Measurements from ENCODE around the gene PRSS23.

PRSS23 gene

GRCh38 chr11:86774417-86774816, 25.9 kb upstream of the PRSS23 start:
- ATAC-seq (replicated peaks; ENCODE audit: extremely low read depth, poor library complexity, severe bottlenecking), result no peak
- Mint-ChIP-seq H3K9me3 (no peaks in the 10 kb centered on the region), H3K27me3 (peaks cover 17% of the 10 kb centered on the region), H3K27ac (ENCODE audit: low read depth) (no peak overlapping the region), H3K4me1 (no peaks in the 10 kb centered on the region), H3K36me3 (ENCODE audit: insufficient read depth) (no peaks in the 10 kb centered on the region), H3K4me3 (no peak overlapping the region)
- DNase-seq (ENCODE audit: low spot score in 2 of 2), result no peak

GRCh38 chr11:86775361-86775760, 25.0 kb upstream of the PRSS23 start:
- H3K36me3 Mint-ChIP-seq (ENCODE audit: insufficient read depth), result no peaks in the 10 kb centered on the region
- no peaks in the 10 kb centered on the region for H3K9me3 Mint-ChIP-seq
- H3K4me3 Mint-ChIP-seq, result no peak overlapping the region
- DNase-seq (ENCODE audit: low spot score in 2 of 2) (no peak), ATAC-seq (replicated peaks; ENCODE audit: extremely low read depth, poor library complexity, severe bottlenecking) (no peak)
- H3K4me1 Mint-ChIP-seq, result no peaks in the 10 kb centered on the region
- no peak overlapping the region for H3K27ac Mint-ChIP-seq (ENCODE audit: low read depth)
- peaks cover 27% of the 10 kb centered on the region for H3K27me3 Mint-ChIP-seq

- peaks cover 34% of the 10 kb centered on the region for H3K27me3 Mint-ChIP-seq
- no peaks in the 10 kb centered on the region for H3K9me3 Mint-ChIP-seq
- H3K4me1 Mint-ChIP-seq, result no peaks in the 10 kb centered on the region
- no peak overlapping the region for H3K4me3 Mint-ChIP-seq
- ATAC-seq (replicated peaks; ENCODE audit: extremely low read depth, poor library complexity, severe bottlenecking) (no peak), DNase-seq (ENCODE audit: low spot score in 2 of 2) (no peak)
- H3K36me3 Mint-ChIP-seq (ENCODE audit: insufficient read depth), result peaks cover 2% of the 10 kb centered on the region
- no peak overlapping the region for H3K27ac Mint-ChIP-seq (ENCODE audit: low read depth)
Measured at GRCh38 chr11:86781546-86781945, 18.8 kb upstream of the PRSS23 start.

- H3K36me3 Mint-ChIP-seq (ENCODE audit: insufficient read depth), result peaks cover 2% of the 10 kb centered on the region
- no peak overlapping the region for H3K4me3 Mint-ChIP-seq
- ATAC-seq (replicated peaks; ENCODE audit: extremely low read depth, poor library complexity, severe bottlenecking) (no peak), DNase-seq (ENCODE audit: low spot score in 2 of 2) (no peak)
- H3K9me3 Mint-ChIP-seq, result no peaks in the 10 kb centered on the region
- H3K27ac Mint-ChIP-seq (ENCODE audit: low read depth), result no peak overlapping the region
- no peaks in the 10 kb centered on the region for H3K4me1 Mint-ChIP-seq
- H3K27me3 Mint-ChIP-seq, result peaks cover 41% of the 10 kb centered on the region
Measured at GRCh38 chr11:86782742-86783141, 17.6 kb upstream of the PRSS23 start.

- Mint-ChIP-seq H3K4me1 (no peaks in the 10 kb centered on the region), H3K27ac (ENCODE audit: low read depth) (no peak overlapping the region), H3K9me3 (no peaks in the 10 kb centered on the region), H3K36me3 (ENCODE audit: insufficient read depth) (peaks cover 2% of the 10 kb centered on the region), H3K4me3 (no peak overlapping the region), H3K27me3 (peaks cover 45% of the 10 kb centered on the region)
- ATAC-seq (replicated peaks; ENCODE audit: extremely low read depth, poor library complexity, severe bottlenecking), result no peak
- no peak for DNase-seq (ENCODE audit: low spot score in 2 of 2)
Measured at GRCh38 chr11:86783661-86784060, 16.7 kb upstream of the PRSS23 start.

GRCh38 chr11:86784241-86784681, 16.1 kb upstream of the PRSS23 start:
- no peak overlapping the region for H3K4me3 Mint-ChIP-seq
- ATAC-seq (replicated peaks; ENCODE audit: extremely low read depth, poor library complexity, severe bottlenecking) (no peak), DNase-seq (ENCODE audit: low spot score in 2 of 2) (no peak)
- no peaks in the 10 kb centered on the region for H3K9me3 Mint-ChIP-seq
- H3K27me3 Mint-ChIP-seq, result peaks cover 39% of the 10 kb centered on the region
- H3K27ac Mint-ChIP-seq (ENCODE audit: low read depth), result no peak overlapping the region
- peaks cover 2% of the 10 kb centered on the region for H3K36me3 Mint-ChIP-seq (ENCODE audit: insufficient read depth)
- no peaks in the 10 kb centered on the region for H3K4me1 Mint-ChIP-seq

- H3K4me3 Mint-ChIP-seq, result no peak overlapping the region
- no peaks in the 10 kb centered on the region for H3K4me1 Mint-ChIP-seq
- peaks cover 26% of the 10 kb centered on the region for H3K27me3 Mint-ChIP-seq
- no peak overlapping the region for H3K27ac Mint-ChIP-seq (ENCODE audit: low read depth)
- ATAC-seq (replicated peaks; ENCODE audit: extremely low read depth, poor library complexity, severe bottlenecking) (no peak), DNase-seq (ENCODE audit: low spot score in 2 of 2) (no peak)
- H3K9me3 Mint-ChIP-seq, result no peaks in the 10 kb centered on the region
- peaks cover 2% of the 10 kb centered on the region for H3K36me3 Mint-ChIP-seq (ENCODE audit: insufficient read depth)
Measured at GRCh38 chr11:86785576-86785975, 14.8 kb upstream of the PRSS23 start.

GRCh38 chr11:86787018-86787536, 13.3 kb upstream of the PRSS23 start:
- peaks cover 18% of the 10 kb centered on the region for H3K27me3 Mint-ChIP-seq
- H3K4me1 Mint-ChIP-seq, result no peaks in the 10 kb centered on the region
- peaks cover 2% of the 10 kb centered on the region for H3K36me3 Mint-ChIP-seq (ENCODE audit: insufficient read depth)
- no peak for ATAC-seq (replicated peaks; ENCODE audit: extremely low read depth, poor library complexity, severe bottlenecking)
- H3K9me3 Mint-ChIP-seq, result no peaks in the 10 kb centered on the region
- H3K27ac Mint-ChIP-seq (ENCODE audit: low read depth), result peak overlapping the region; percentile 20
- DNase-seq (ENCODE audit: low spot score in 2 of 2), result no peak
- no peak overlapping the region for H3K4me3 Mint-ChIP-seq

GRCh38 chr11:86787656-86788055, 12.7 kb upstream of the PRSS23 start:
- ATAC-seq (replicated peaks; ENCODE audit: extremely low read depth, poor library complexity, severe bottlenecking), result no peak
- Mint-ChIP-seq H3K27me3 (peaks cover 18% of the 10 kb centered on the region), H3K9me3 (no peaks in the 10 kb centered on the region), H3K4me1 (no peaks in the 10 kb centered on the region), H3K36me3 (ENCODE audit: insufficient read depth) (peaks cover 2% of the 10 kb centered on the region), H3K4me3 (no peak overlapping the region), H3K27ac (ENCODE audit: low read depth) (no peak overlapping the region)
- no peak for DNase-seq (ENCODE audit: low spot score in 2 of 2)

- no peak for ATAC-seq (replicated peaks; ENCODE audit: extremely low read depth, poor library complexity, severe bottlenecking)
- Mint-ChIP-seq H3K9me3 (no peaks in the 10 kb centered on the region), H3K27ac (ENCODE audit: low read depth) (no peak overlapping the region), H3K4me1 (no peaks in the 10 kb centered on the region), H3K36me3 (ENCODE audit: insufficient read depth) (no peaks in the 10 kb centered on the region), H3K4me3 (no peak overlapping the region), H3K27me3 (peaks cover 18% of the 10 kb centered on the region)
- no peak for DNase-seq (ENCODE audit: low spot score in 2 of 2)
Measured at GRCh38 chr11:86790195-86790725, 10.1 kb upstream of the PRSS23 start.

GRCh38 chr11:86790867-86791849, 9.2 kb upstream of the PRSS23 start:
- no peak overlapping the region for H3K4me3 Mint-ChIP-seq
- no peak overlapping the region for H3K27ac Mint-ChIP-seq (ENCODE audit: low read depth)
- no peaks in the 10 kb centered on the region for H3K9me3 Mint-ChIP-seq
- no peaks in the 10 kb centered on the region for H3K4me1 Mint-ChIP-seq
- no peaks in the 10 kb centered on the region for H3K36me3 Mint-ChIP-seq (ENCODE audit: insufficient read depth)
- ATAC-seq (replicated peaks; ENCODE audit: extremely low read depth, poor library complexity, severe bottlenecking) (no peak), DNase-seq (ENCODE audit: low spot score in 2 of 2) (no peak)
- H3K27me3 Mint-ChIP-seq, result peaks cover 18% of the 10 kb centered on the region

- Mint-ChIP-seq H3K27ac (ENCODE audit: low read depth) (no peak overlapping the region), H3K9me3 (no peaks in the 10 kb centered on the region), H3K4me3 (no peak overlapping the region), H3K4me1 (no peaks in the 10 kb centered on the region), H3K36me3 (ENCODE audit: insufficient read depth) (no peaks in the 10 kb centered on the region), H3K27me3 (peaks cover 13% of the 10 kb centered on the region)
- DNase-seq (ENCODE audit: low spot score in 2 of 2) (no peak), ATAC-seq (replicated peaks; ENCODE audit: extremely low read depth, poor library complexity, severe bottlenecking) (no peak)
Measured at GRCh38 chr11:86792150-86792549, 8.2 kb upstream of the PRSS23 start.

GRCh38 chr11:86793307-86793706, 7.0 kb upstream of the PRSS23 start:
- DNase-seq (ENCODE audit: low spot score in 2 of 2), result no peak
- Mint-ChIP-seq H3K4me1 (no peaks in the 10 kb centered on the region), H3K9me3 (no peaks in the 10 kb centered on the region), H3K36me3 (ENCODE audit: insufficient read depth) (no peaks in the 10 kb centered on the region), H3K4me3 (no peak overlapping the region), H3K27me3 (peaks cover 1% of the 10 kb centered on the region), H3K27ac (ENCODE audit: low read depth) (no peak overlapping the region)
- ATAC-seq (replicated peaks; ENCODE audit: extremely low read depth, poor library complexity, severe bottlenecking), result no peak

Measured in central memory CD8-positive, alpha-beta T cell (primary cell).